GM19239 (cell line): Measurements from ENCODE around the gene PPP4C.

Source experiments
- DNase-seq: peaks from one replicate; pipeline ENCODE4 v3.0.0; 2011; ENCODE audit warnings: low spot score; ENCODE audit not compliant: insufficient read length
- FAIRE-seq: peaks from 2 replicates; lab custom pipeline; 2011; peaks lifted over from hg19 to GRCh38; lab: Jason Lieb, UNC

PPP4C gene

GRCh38 chr16:30077656-30078055 lies 1.9 kb downstream of the PPP4C start:
- no peak for DNase-seq
- FAIRE-seq = no peak

DNA sequence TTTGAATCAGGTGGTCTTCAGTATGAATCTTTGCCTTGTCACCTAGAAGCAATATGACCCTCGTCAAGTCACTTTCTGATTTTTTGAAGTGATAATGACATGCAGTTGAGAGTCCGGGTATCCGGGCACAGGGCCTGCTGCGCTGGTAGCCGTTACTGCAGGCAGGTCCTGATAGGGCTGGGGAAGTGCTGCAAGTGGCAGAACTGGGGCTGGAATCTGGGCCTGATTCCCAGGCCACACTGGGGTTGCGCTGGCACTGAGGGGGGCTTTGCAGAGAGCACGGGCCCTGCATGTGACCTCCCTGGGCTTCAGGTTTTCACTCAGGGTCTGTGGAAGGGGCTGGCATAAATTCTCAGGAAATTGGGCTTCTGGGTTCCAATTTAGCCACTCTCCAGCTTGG lies 3.0 kb downstream of the PPP4C start:
- DNase-seq (no peak), FAIRE-seq (no peak)

- FAIRE-seq (no peak), DNase-seq (no peak)
These were observed 3.7 kb downstream of the PPP4C start for GRCh38 chr16:30079480-30079879.

- FAIRE-seq = no peak
- no peak for DNase-seq
These were observed 6.8 kb downstream of the PPP4C start for GRCh38 chr16:30082545-30083090.

GRCh38 chr16:30083216-30084055 lies 7.6 kb downstream of the PPP4C start:
- no peak for FAIRE-seq

GRCh38 chr16:30084096-30084815 lies 8.5 kb downstream of the PPP4C start:
- FAIRE-seq = no peak
- DNase-seq = no peak

More at GRCh38 chr16:30083216-30084055, 7.6 kb downstream of the PPP4C start:
- DNase-seq = no peak

DNA sequence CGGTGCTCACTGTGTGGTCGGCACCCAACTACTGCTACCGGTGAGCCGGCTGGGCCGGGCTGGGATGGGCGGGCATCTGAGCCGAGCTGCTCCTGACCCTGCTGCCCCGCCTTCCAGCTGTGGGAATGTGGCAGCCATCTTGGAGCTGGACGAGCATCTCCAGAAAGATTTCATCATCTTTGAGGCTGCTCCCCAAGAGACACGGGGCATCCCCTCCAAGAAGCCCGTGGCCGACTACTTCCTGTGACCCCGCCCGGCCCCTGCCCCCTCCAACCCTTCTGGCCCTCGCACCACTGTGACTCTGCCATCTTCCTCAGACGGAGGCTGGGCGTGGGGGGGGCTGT lies 9.0 kb downstream of the PPP4C start:
- FAIRE-seq (no peak), DNase-seq (no peak)

DNA sequence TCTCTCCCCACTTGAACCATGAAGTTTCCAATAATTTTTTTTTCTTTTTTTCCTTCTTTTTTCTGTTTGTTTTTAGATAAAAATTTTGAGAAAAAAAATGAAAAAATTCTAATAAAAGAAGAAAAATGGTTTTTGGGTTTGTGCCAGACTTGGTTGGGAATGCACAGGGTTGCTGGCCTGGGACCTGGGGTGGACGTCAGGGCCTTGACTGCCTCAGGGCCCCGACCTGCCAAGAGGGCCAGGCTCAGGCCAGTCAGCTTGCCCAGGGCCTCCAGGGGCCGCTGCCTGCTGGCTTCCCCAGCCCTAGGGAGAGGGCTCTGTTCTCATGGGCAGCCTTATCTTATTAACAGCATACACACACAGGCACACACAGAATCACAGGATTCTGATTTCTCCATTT lies 9.5 kb downstream of the PPP4C start:
- FAIRE-seq (no peak), DNase-seq (no peak)

DNA sequence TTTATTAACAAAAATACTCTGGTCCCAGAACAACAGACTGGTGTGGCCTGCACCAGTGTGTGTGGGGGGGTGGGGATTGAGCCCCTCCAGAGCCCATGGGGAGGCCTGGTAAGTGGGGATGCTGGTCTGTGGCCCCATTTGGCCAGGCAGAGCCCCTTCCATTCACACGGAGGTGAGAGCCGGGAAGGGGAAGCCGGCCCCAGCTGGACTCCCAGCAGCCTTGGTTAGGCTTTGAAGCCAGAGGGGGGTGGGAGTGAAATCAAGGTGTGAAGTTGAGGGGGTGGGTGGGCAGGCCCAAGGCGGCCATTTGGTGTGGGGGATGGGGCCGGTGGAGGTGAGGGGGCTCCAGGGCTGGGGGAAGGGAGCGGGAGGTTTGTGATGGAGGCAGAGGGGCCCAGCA lies 10.0 kb downstream of the PPP4C start:
- no peak for DNase-seq
- FAIRE-seq = no peak

DNA sequence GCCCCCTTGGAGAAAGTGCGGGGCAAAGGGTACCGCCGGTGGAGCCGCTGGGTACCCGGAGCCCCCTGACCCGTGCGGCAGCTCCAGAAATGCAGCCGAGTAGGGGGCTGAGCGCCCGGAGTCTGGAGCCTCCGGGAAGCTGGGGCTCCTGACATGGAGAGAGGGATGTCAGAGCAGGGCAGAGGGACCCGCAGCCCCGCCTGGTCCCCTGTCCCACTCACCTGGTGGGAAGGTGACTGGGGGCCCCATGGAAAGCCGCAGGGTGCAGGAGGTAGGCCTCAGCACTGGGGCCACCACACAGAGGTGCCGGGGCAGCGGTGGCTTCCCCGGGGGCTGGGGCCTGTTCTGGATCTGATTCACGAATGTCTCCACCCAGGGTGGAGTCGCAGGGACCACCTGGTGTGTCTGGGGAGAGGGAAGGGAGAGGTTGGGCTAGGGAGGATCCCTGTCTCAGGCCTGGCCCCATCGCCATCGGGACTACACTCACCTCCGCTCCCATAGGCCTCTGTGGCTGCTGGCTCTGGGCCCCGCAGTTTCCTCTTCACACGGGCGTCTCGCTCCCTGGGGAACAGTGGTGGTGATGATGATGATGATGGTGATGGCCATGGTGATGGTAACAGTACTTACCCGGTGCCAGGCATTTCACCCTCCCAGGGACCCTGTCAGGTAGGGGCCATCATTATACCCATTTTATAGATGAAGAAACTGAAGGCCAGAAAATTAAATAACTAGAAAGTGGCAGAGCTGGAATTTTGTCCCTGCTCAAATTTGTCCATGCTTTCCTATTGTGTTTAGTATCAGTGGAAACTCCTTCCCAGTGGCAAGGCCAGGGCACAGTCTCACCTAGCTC lies 10.7 kb downstream of the PPP4C start:
- FAIRE-seq (no peak), DNase-seq (no peak)

GRCh38 chr16:30087181-30087898 lies 11.5 kb downstream of the PPP4C start:
- no peak for DNase-seq
- FAIRE-seq = no peak

- DNase-seq (no peak), FAIRE-seq (no peak)
These were observed 12.5 kb downstream of the PPP4C start for GRCh38 chr16:30088237-30088831.

- FAIRE-seq (no peak), DNase-seq (no peak)
These were observed 13.2 kb downstream of the PPP4C start for GRCh38 chr16:30088832-30089624.

- no peak for DNase-seq
These were observed 15.0 kb downstream of the PPP4C start for GRCh38 chr16:30090610-30091331.

GRCh38 chr16:30091474-30092372 lies 15.9 kb downstream of the PPP4C start, which contains the start of gene TBX6:
Gene TBX6 (minus strand): TSS chr16:30091924. CDS start chr16:30091193, 731 bp downstream.
- FAIRE-seq = peak; percentile 89
- DNase-seq = peak; percentile 90

More at GRCh38 chr16:30090610-30091331, 15.0 kb downstream of the PPP4C start:
- no peak for FAIRE-seq

GRCh38 chr16:30092373-30093010 lies 16.7 kb downstream of the PPP4C start:
- peak; percentile 90 for FAIRE-seq
- peak; percentile 90 for DNase-seq
